Esophagus squamous epithelium (tissue), 5 donors: ENCODE results near the gene XPO1. TPM values are rescaled to one million over a fixed set of nuclear protein-coding genes. Genes with fewer than 3 reads are reported as not detected.

Source experiments
- DNase-seq: peaks from one replicate; lab custom pipeline; 2025; lab: John Stamatoyannopoulos, UW
- H3K27ac ChIP-seq, 4 donors: fragments of 200-600 bp; sonication (generic); one replicate each; pipeline ENCODE4 v1.5.1; 2016 to 2019; ENCODE audit warnings: mild to moderate bottlenecking in 1 of 4
- H3K27me3 ChIP-seq, 4 donors: fragments of 200-600 bp; sonication (generic); 1 replicate in 3 of 4; 2 replicates in 1 of 4; pipeline versions ENCODE4 v1.5.1 to v1.6.0; 2017 to 2021; ENCODE audit warnings: antibody characterized with exemption in 1 of 4
- H3K36me3 ChIP-seq, 3 donors: fragments of 200-600 bp; sonication (generic); one replicate each; pipeline ENCODE4 v1.5.1; 2016 to 2019
- H3K4me1 ChIP-seq, 3 donors: fragments of 200-600 bp; sonication (generic); one replicate each; pipeline ENCODE4 v1.5.1; 2017 to 2019
- H3K4me3 ChIP-seq, 4 donors: fragments of 200-600 bp; sonication (generic); 1 replicate in 3 of 4; 2 replicates in 1 of 4; pipeline ENCODE4 v1.5.1; 2016 to 2019; ENCODE audit warnings: mild to moderate bottlenecking in 2 of 4, moderate library complexity in 1 of 4
- H3K9me3 ChIP-seq, 3 donors: fragments of 200-600 bp; sonication (generic); one replicate each; pipeline ENCODE4 v1.5.1; 2016 to 2019
- CTCF ChIP-seq, 6 experiments: fragments of 450-650 bp in 4 of 6; fragments of 200-600 bp in 2 of 6; sonication (generic) in 2 of 6; IDR thresholded peaks; one replicate each; pipeline ENCODE4 v1.5.1; 2016 to 2019; ENCODE audit warnings: antibody characterized with exemption in 6 of 6, mild to moderate bottlenecking in 4 of 6, moderate library complexity in 4 of 6
- POLR2A ChIP-seq, 4 donors: fragments of 450-650 bp; IDR thresholded peaks; one replicate each; pipeline ENCODE4 v1.6.1; 2017; ENCODE audit warnings: antibody characterized with exemption in 4 of 4, mild to moderate bottlenecking in 4 of 4, moderate library complexity in 3 of 4
- WGBS, 2 donors: methylation state at CpG; one replicate each; pipeline ENCODE4 v1.1.5; 2018; 5-methylcytosine and 5-hydroxymethylcytosine counted together
- intact Hi-C: fragments of 100-400 bp; cut with DNase I; formaldehyde crosslinking; loops from one replicate; pipeline ENCODE4 v1.15.0; 2022
- total RNA-seq, 4 donors: library from RNA; depleted of rRNA; stranded (reverse); fragments of >200 nt; gene quantifications; one replicate each; pipeline ENCODE4 v1.1.0, GENCODE V29; 2016
- donor health status: DM: yes; HTN: yes; CAD: no.

XPO1 gene
- total RNA-seq, 4 donors from 2014 or later, result 46.5 to 138 (median 104) TPM

DNA sequence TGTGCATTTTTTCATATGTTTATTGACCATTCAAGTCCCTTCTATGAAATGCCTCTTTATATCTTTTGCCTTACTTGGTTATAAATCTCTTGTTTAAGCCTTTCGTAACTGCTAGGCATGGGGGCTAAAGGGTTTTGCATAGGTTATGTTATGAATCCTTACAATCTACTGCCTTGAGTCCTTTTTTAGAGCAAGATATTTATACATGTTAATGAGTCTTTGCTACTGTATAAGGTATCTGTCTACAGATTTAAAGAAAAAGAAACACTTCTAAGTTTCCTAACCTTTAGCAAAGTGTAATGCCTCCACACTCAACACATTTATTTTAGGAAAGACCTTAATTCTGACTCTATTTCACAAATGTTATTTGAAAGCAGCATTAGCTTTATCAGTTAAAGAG lies 43.6 kb upstream of the XPO1 start:
- 94 to 100% methylated on average over 1 of the region's 1 CpG for WGBS, 2 donors
- no peaks in the 10 kb centered on the region for H3K4me1 ChIP-seq
- H3K9me3 ChIP-seq, result no peaks in the 10 kb centered on the region
- no peak overlapping the region for H3K27ac ChIP-seq
- intact Hi-C loops, result no loop called here
- H3K4me3 ChIP-seq, result no peak overlapping the region
- no peak for DNase-seq
- TF ChIP-seq POLR2A (IDR thresholded peaks at IDR 0.05) (no peak), CTCF (IDR thresholded peaks at IDR 0.05) (no peak)
- no peaks in the 10 kb centered on the region for H3K36me3 ChIP-seq
- no peaks in the 10 kb centered on the region for H3K27me3 ChIP-seq

DNA sequence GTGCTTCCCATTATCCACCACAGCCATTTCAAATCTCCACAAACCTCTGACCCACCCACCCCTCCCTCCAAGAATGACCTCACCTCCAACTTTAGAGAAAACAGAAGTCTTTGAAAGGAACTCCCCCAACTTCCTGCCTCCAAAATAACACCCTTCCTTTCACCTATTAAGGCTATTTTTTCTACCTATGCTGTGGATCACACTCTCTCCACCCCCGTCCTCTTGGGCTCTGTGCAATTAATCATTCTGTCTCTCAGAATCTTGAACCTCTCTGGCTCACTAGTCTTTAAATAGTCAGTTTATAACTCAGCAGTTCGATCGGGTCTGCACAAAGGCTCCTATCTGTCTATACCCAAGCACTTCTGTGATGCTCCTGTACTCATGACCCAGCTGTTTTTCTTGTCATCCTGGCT lies 37.3 kb upstream of the XPO1 start:
- Histone ChIP-seq H3K27ac (no peak overlapping the region), H3K36me3 (no peaks in the 10 kb centered on the region), H3K9me3 (no peaks in the 10 kb centered on the region), H3K4me1 (no peaks in the 10 kb centered on the region), H3K4me3 (no peak overlapping the region), H3K27me3 (no peaks in the 10 kb centered on the region)
- no peak for DNase-seq
- TF ChIP-seq POLR2A (IDR thresholded peaks at IDR 0.05) (no peak), CTCF (IDR thresholded peaks at IDR 0.05) (no peak)
- 48 to 50% methylated on average over 3 of the region's 3 CpGs for WGBS, 2 donors
- intact Hi-C loops, result no loop called here

- 75 to 79% methylated on average over 7 of the region's 7 CpGs for WGBS, 2 donors
- TF ChIP-seq POLR2A (IDR thresholded peaks at IDR 0.05), result no peak
- no peak for TF ChIP-seq CTCF (IDR thresholded peaks at IDR 0.05)
- no peak overlapping the region for H3K4me3 ChIP-seq
- no peaks in the 10 kb centered on the region for H3K4me1 ChIP-seq
- H3K27ac ChIP-seq, result no peak overlapping the region
- no peaks in the 10 kb centered on the region for H3K36me3 ChIP-seq
- intact Hi-C loops, result no loop called here
- H3K27me3 ChIP-seq, result no peaks in the 10 kb centered on the region
- DNase-seq, result no peak
- no peaks in the 10 kb centered on the region for H3K9me3 ChIP-seq
Observed at GRCh38 chr2:61566566-61566965, 28.4 kb upstream of the XPO1 start.

DNA sequence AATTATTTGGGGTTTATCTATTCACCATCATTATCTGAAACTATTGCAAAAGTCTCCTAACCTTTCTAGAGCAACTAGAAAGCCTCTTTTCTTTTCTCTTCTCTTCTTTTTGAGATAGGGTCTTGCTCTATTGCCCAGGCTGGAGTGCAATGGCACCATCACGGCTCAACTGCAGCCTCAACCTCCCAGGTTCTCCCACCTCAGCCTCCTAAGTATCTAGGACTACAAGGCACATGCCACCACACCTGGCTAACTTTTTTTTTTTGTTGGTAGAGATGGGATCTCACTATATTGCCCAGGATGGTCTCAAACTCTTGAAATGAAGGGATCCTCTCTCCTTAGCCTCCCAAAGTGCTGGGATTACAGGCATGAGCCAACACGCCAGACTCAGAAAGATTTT lies 24.5 kb upstream of the XPO1 start:
- WGBS, 2 donors, result 79 to 85% methylated on average over 2 of the region's 2 CpGs
- H3K27me3 ChIP-seq, result no peaks in the 10 kb centered on the region
- H3K4me3 ChIP-seq, result no peak overlapping the region
- H3K4me1 ChIP-seq, result no peaks in the 10 kb centered on the region
- no peaks in the 10 kb centered on the region for H3K9me3 ChIP-seq
- no peak for DNase-seq
- intact Hi-C loops, result no loop called here
- H3K36me3 ChIP-seq, result no peaks in the 10 kb centered on the region
- no peak for TF ChIP-seq CTCF (IDR thresholded peaks at IDR 0.05)
- no peak for TF ChIP-seq POLR2A (IDR thresholded peaks at IDR 0.05)
- no peak overlapping the region for H3K27ac ChIP-seq

DNA sequence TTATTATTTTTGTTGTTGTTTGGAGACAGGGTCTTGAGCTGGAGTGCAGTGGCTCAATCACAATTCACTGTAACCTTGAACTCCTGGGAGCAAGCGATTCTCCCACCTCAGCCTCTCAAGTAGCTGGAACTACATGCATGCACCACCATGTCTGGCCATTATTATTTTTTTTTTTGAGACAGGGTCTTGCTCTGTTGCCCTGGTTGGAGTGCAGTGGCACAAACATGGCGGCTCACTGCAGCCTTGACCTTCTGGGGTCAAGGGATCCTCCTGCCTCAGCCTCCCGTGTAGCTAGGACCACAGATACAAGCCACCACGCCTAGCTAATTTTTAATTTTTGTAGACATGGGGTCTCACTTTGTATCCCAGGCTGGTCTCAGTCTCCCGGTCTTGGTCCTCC lies 20.0 kb upstream of the XPO1 start:
- WGBS, 2 donors, result 55 to 66% methylated on average over 5 of the region's 5 CpGs
- no peaks in the 10 kb centered on the region for H3K9me3 ChIP-seq
- no peak for TF ChIP-seq POLR2A (IDR thresholded peaks at IDR 0.05)
- TF ChIP-seq CTCF (IDR thresholded peaks at IDR 0.05), result no peak
- no peaks in the 10 kb centered on the region for H3K36me3 ChIP-seq
- no peak overlapping the region for H3K4me3 ChIP-seq
- intact Hi-C loops, result no loop called here
- H3K27me3 ChIP-seq, result no peaks in the 10 kb centered on the region
- H3K4me1 ChIP-seq, result no peaks in the 10 kb centered on the region
- DNase-seq, result no peak
- H3K27ac ChIP-seq, result no peak overlapping the region
